NT2/D1 (cell line): ENCODE results near the gene ZNF689.

Source experiments
- SUZ12 ChIP-seq: IDR thresholded peaks from 2 replicates; pipeline ENCODE4 v1.6.1; 2011; ENCODE audit not compliant: insufficient read length, insufficient read depth; ENCODE audit errors: extremely low read depth
- YY1 ChIP-seq: IDR thresholded peaks from 2 replicates; pipeline ENCODE4 v1.6.1; 2011; ENCODE audit not compliant: insufficient read length, insufficient read depth
- ZNF274 ChIP-seq: IDR thresholded peaks from 2 replicates; pipeline ENCODE4 v1.6.1; 2011; ENCODE audit warnings: mild to moderate bottlenecking, low read depth, low read length

- TF ChIP-seq YY1 (no peak), ZNF274 (no peak), SUZ12 (no peak)
Measured at GRCh38 chr16:30600215-30600614, 10.0 kb downstream of the ZNF689 start.
